ENCODE results near the gene SEC23IP.
A peak's percentile ranks its signal among the peaks of the same experiment; 100 is the strongest.
"Not testable (repeated sequence)": the region's sequence is repeated elsewhere in the genome, so short reads cannot be mapped to it uniquely, and the experiment has no call there.

Gene SEC23IP

DNA sequence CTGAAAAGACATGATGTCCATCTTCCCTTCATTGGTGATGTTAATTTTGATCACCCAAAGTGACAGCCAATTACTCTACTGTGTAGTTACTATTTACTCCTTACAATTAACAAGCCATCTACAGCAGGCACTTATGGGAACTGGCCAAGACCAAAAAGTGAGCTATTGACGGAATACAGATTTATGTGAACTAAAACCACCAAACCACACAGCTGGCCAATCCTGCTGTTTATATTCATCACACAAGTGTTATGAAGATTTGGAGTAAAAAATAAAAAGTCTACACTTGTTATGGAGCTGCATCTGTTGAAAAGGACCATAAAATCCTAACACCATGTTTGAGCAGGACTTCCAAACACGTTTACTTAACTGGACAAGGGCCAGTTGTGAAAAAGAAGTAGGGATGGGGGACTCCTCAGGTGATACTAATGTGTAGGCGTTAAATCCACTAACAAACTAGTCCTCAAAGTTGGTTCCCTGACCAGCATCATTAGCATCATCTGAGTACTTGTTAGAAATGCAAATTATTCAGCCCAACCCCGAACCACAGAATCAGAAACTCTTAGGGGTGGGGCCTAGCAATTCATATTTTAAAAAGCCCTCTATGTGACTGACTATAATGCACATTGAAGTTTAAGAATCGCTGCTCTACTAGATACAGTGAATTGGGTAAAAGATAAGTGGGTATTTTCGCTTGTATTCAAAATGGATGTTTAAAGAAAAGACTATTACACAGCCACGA is 31.5 kb upstream of the SEC23IP start:
- Histone ChIP-seq H3K4me1 (ENCODE audit: control insufficient read depth, insufficient read depth, low read length) (no peaks in the 10 kb centered on the region), H3K27me3 (ENCODE audit: control insufficient read depth, insufficient read depth, low read length, poor library complexity, severe bottlenecking) (no peaks in the 10 kb centered on the region), H3K36me3 (ENCODE audit: control insufficient read depth, insufficient read depth, low read length) (peaks cover 16% of the 10 kb centered on the region), H3K9me3 (ENCODE audit: control insufficient read depth, low read length) (no peaks in the 10 kb centered on the region), H3K27ac (ENCODE audit: insufficient read depth, low read depth, low read length, poor library complexity, severe bottlenecking) (no peak overlapping the region), H3K4me3 (ENCODE audit: insufficient read depth, low read depth, low read length) (no peak overlapping the region)
- WGBS, 2 experiments, result 73 to 80% methylated on average over 7 of the region's 7 CpGs

- no peak overlapping the region for H3K27ac ChIP-seq (ENCODE audit: insufficient read depth, low read depth, low read length, poor library complexity, severe bottlenecking)
- no peak overlapping the region for H3K4me3 ChIP-seq (ENCODE audit: insufficient read depth, low read depth, low read length)
- no peaks in the 10 kb centered on the region for H3K27me3 ChIP-seq (ENCODE audit: control insufficient read depth, insufficient read depth, low read length, poor library complexity, severe bottlenecking)
- H3K36me3 ChIP-seq (ENCODE audit: control insufficient read depth, insufficient read depth, low read length), result peaks cover 5% of the 10 kb centered on the region
- H3K4me1 ChIP-seq (ENCODE audit: control insufficient read depth, insufficient read depth, low read length), result no peaks in the 10 kb centered on the region
- H3K9me3 ChIP-seq (ENCODE audit: control insufficient read depth, low read length), result no peaks in the 10 kb centered on the region
- WGBS, 2 experiments, result 92% methylated on average over 1 of the region's 1 CpG; no CpG with 5 or more reads in 1 of the 2 experiments
These were observed 30.0 kb upstream of the SEC23IP start for GRCh38 chr10:119862524-119862923.

- 89 to 97% methylated on average over 2 of the region's 4 CpGs for WGBS, 2 experiments
- Histone ChIP-seq H3K27me3 (ENCODE audit: control insufficient read depth, insufficient read depth, low read length, poor library complexity, severe bottlenecking) (no peaks in the 10 kb centered on the region), H3K27ac (ENCODE audit: insufficient read depth, low read depth, low read length, poor library complexity, severe bottlenecking) (no peak overlapping the region), H3K4me1 (ENCODE audit: control insufficient read depth, insufficient read depth, low read length) (no peaks in the 10 kb centered on the region), H3K36me3 (ENCODE audit: control insufficient read depth, insufficient read depth, low read length) (peaks cover 5% of the 10 kb centered on the region), H3K4me3 (ENCODE audit: insufficient read depth, low read depth, low read length) (no peak overlapping the region), H3K9me3 (ENCODE audit: control insufficient read depth, low read length) (no peaks in the 10 kb centered on the region)
These were observed 28.5 kb upstream of the SEC23IP start for GRCh38 chr10:119863951-119864565.

DNA sequence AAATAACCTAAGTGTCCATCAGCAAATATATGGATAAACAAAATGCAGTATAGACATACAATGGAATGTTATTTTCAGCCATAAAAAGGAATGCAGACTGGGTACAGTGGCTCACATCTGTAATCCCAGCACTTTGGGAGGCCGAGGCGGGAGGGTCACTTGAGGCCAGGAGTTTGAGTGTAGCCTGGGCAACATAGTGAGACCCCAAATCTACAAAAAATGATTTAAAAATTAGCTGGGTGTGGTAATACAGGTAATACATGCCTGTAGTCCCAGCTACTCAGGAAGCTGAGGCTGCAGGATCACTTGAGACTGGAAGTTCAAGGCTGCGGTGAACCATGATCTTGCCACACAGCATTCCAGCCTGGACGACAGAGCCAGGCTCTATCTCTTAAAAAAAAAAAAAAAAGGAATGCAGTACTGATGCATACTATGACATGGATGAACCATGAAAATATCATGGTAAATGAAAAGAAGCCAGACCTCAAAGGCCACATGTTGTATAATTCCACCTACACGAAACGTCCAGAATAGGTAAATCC is 26.8 kb upstream of the SEC23IP start:
- H3K4me1 ChIP-seq (ENCODE audit: control insufficient read depth, insufficient read depth, low read length), result peaks cover 4% of the 10 kb centered on the region
- no peak overlapping the region for H3K27ac ChIP-seq (ENCODE audit: insufficient read depth, low read depth, low read length, poor library complexity, severe bottlenecking)
- H3K4me3 ChIP-seq (ENCODE audit: insufficient read depth, low read depth, low read length), result no peak overlapping the region
- no peaks in the 10 kb centered on the region for H3K27me3 ChIP-seq (ENCODE audit: control insufficient read depth, insufficient read depth, low read length, poor library complexity, severe bottlenecking)
- WGBS, 2 experiments, result 95 to 96% methylated on average over 6 of the region's 6 CpGs
- no peaks in the 10 kb centered on the region for H3K9me3 ChIP-seq (ENCODE audit: control insufficient read depth, low read length)
- H3K36me3 ChIP-seq (ENCODE audit: control insufficient read depth, insufficient read depth, low read length), result peaks cover 5% of the 10 kb centered on the region

DNA sequence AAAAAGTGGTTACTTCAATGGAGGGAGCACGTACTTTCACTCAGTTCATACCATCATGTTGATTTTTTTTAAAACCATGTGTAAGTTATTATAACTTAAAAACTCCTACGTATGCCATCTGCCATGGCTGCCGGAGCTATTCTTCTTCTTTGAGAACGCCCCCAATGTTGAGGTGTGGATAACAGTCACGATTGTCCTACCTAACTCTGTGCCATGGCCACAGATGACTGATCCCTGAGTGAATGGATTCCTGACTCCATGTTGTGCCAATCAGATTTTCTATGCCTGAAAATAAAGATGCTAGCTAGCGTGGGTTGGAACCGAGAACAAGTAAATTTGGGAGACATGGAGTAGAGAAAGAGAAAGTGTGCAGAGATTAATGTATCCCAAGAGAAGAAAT is 25.2 kb upstream of the SEC23IP start:
- no peaks in the 10 kb centered on the region for H3K9me3 ChIP-seq (ENCODE audit: control insufficient read depth, low read length)
- peaks cover 5% of the 10 kb centered on the region for H3K36me3 ChIP-seq (ENCODE audit: control insufficient read depth, insufficient read depth, low read length)
- peaks cover 11% of the 10 kb centered on the region for H3K4me1 ChIP-seq (ENCODE audit: control insufficient read depth, insufficient read depth, low read length)
- no peaks in the 10 kb centered on the region for H3K27me3 ChIP-seq (ENCODE audit: control insufficient read depth, insufficient read depth, low read length, poor library complexity, severe bottlenecking)
- WGBS, 2 experiments, result 93 to 95% methylated on average over 6 of the region's 7 CpGs
- H3K4me3 ChIP-seq (ENCODE audit: insufficient read depth, low read depth, low read length), result no peak overlapping the region
- H3K27ac ChIP-seq (ENCODE audit: insufficient read depth, low read depth, low read length, poor library complexity, severe bottlenecking), result no peak overlapping the region

- H3K9me3 ChIP-seq (ENCODE audit: control insufficient read depth, low read length); H3K27ac ChIP-seq (ENCODE audit: insufficient read depth, low read depth, low read length, poor library complexity, severe bottlenecking); H3K27me3 ChIP-seq (ENCODE audit: control insufficient read depth, insufficient read depth, low read length, poor library complexity, severe bottlenecking); H3K36me3 ChIP-seq (ENCODE audit: control insufficient read depth, insufficient read depth, low read length); H3K4me3 ChIP-seq (ENCODE audit: insufficient read depth, low read depth, low read length): not testable (repeated sequence)
- peaks cover 11% of the 10 kb centered on the region for H3K4me1 ChIP-seq (ENCODE audit: control insufficient read depth, insufficient read depth, low read length)
- WGBS, 2 experiments, result 87 to 90% methylated on average over 4 of the region's 4 CpGs
These were observed 23.1 kb upstream of the SEC23IP start for GRCh38 chr10:119869398-119869797.

DNA sequence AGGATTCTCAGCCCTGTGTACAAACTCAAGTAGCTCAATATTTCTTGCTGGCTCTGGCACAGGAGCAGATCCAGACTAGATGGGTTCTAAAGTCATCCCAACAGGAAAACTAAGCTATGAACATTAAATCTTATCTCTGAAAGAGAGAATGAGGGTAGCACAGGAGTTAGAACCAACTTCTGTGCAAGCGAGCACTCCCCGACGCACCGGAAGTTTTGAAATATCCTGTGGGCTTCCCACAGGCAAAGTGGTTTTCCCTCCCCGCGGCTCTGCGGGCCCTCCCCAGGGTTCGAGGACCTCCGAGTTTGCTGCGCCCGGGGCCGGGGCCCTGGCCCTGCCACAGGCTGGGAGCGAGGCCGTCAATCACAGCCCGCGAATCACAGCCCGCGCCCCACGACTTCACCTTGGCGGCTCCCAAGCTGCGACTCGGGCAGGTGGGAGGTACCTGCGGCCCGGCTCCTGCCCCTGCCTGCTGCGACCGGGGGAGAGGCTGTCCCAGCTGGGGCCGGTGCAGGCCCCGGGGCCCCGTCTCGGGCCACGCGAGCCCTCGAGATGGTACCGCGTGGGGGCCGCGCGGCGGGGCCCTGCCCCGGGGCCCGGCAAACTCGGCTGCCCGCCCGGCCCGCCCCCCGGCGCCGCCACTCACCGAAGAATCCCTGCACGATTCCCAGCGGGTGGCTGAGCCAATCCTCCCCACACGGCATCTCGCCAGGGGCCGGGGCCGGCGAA is 20.5 kb upstream of the SEC23IP start:
- no peaks in the 10 kb centered on the region for H3K9me3 ChIP-seq (ENCODE audit: control insufficient read depth, low read length)
- WGBS, 2 experiments, result 0% methylated on average over 56 of the region's 56 CpGs
- H3K27me3 ChIP-seq (ENCODE audit: control insufficient read depth, insufficient read depth, low read length, poor library complexity, severe bottlenecking), result peaks cover 5% of the 10 kb centered on the region
- peaks cover 11% of the 10 kb centered on the region for H3K4me1 ChIP-seq (ENCODE audit: control insufficient read depth, insufficient read depth, low read length)
- no peak overlapping the region for H3K27ac ChIP-seq (ENCODE audit: insufficient read depth, low read depth, low read length, poor library complexity, severe bottlenecking)
- no peaks in the 10 kb centered on the region for H3K36me3 ChIP-seq (ENCODE audit: control insufficient read depth, insufficient read depth, low read length)
- peak overlapping the region; percentile 87 for H3K4me3 ChIP-seq (ENCODE audit: insufficient read depth, low read depth, low read length)

DNA sequence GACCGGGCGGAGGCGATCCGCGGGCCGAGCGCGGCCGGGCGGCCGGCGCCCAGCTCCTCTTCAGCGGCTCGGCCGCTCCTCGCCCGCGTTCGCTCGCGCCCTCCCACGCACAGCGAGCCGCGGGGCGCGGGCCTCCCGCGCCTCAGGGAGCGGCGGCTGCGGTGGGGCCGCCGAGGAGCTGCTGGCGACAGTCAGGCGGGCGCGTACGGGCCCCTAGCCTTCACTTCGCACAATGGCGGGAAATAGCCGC is 20.0 kb upstream of the SEC23IP start, which contains the start of gene MCMBP:
MCMBP (minus strand) TSS at position 234 of the 250 bp plus-strand sequence. CDS start 259 bp downstream, outside the sequence.
- WGBS, 2 experiments, result 0% methylated on average over 42 of the region's 42 CpGs
- no peaks in the 10 kb centered on the region for H3K9me3 ChIP-seq (ENCODE audit: control insufficient read depth, low read length)

DNA sequence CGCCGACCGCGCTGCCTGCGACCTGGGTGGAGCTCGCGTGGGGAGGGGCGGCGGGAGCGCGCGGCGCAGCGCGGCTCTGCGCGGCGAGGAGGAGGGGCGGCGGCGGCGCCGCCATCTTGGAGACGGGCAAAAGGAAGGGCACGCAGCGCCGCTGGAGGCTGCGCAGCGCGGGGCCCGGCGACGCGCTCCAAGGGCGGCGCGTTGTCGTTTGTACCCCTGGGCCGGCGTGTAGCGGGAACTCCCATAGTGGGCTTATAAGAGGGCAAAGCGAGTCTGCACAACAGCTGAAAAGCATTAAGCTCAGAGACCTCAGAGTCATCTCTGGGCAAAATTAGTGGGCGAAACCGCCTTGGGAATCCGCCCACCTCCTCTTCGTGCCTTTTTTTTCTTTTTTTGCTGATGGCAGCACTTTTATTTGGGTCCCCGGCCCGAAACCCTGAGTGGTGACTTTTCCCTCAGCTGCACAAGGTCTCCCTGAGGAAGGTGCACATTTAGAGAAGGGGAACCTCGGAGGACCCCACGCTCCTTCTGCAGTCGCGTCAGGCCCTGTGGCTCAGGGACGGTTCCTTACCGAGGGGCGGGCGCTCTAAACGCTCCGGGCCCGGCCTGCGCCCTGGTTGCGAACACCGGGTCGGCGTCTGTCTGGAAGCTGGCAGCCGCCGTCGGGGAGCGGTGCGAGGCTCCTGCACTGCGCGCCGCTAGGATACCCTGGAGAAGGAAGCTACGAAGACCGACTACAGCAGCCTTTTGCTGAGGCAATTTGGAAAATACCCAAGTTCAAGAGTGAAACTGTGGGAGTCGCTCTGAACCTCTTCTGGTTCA is 19.5 kb upstream of the SEC23IP start:
- Histone ChIP-seq H3K27ac (ENCODE audit: insufficient read depth, low read depth, low read length, poor library complexity, severe bottlenecking) (no peak overlapping the region), H3K4me1 (ENCODE audit: control insufficient read depth, insufficient read depth, low read length) (peaks cover 11% of the 10 kb centered on the region)
- WGBS, 2 experiments, result 3% methylated on average over 75 of the region's 75 CpGs

More for the DNA sequence above, 20.0 kb upstream of the SEC23IP start, which contains the start of gene MCMBP:
- Histone ChIP-seq H3K4me1 (ENCODE audit: control insufficient read depth, insufficient read depth, low read length) (peaks cover 11% of the 10 kb centered on the region), H3K27me3 (ENCODE audit: control insufficient read depth, insufficient read depth, low read length, poor library complexity, severe bottlenecking) (peaks cover 5% of the 10 kb centered on the region), H3K27ac (ENCODE audit: insufficient read depth, low read depth, low read length, poor library complexity, severe bottlenecking) (no peak within 1 kb of the TSS), H3K4me3 (ENCODE audit: insufficient read depth, low read depth, low read length) (peak within 1 kb of the TSS; percentile 87), H3K36me3 (ENCODE audit: control insufficient read depth, insufficient read depth, low read length) (no peaks in the 10 kb centered on the region)

More for the DNA sequence above, 19.5 kb upstream of the SEC23IP start:
- H3K4me3 ChIP-seq (ENCODE audit: insufficient read depth, low read depth, low read length), result peak overlapping the region; percentile 87
- H3K36me3 ChIP-seq (ENCODE audit: control insufficient read depth, insufficient read depth, low read length), result no peaks in the 10 kb centered on the region
- no peaks in the 10 kb centered on the region for H3K9me3 ChIP-seq (ENCODE audit: control insufficient read depth, low read length)
- H3K27me3 ChIP-seq (ENCODE audit: control insufficient read depth, insufficient read depth, low read length, poor library complexity, severe bottlenecking), result peaks cover 5% of the 10 kb centered on the region

All from ectodermal cell (in vitro differentiated cells).